GM12878 (cell line): Measurements from ENCODE around the gene MBD3. TPM values are rescaled to one million over a fixed set of nuclear protein-coding genes. Genes with fewer than 3 reads are reported as not detected.

ENCODE experiments used
- ATAC-seq: fragments of 200-7000 bp; cut with Tn5 transposase; 3 replicates; pipeline ENCODE4 v1.9.1; 2020; ENCODE audit warnings: mild to moderate bottlenecking, moderate library complexity
- BruUV-seq: library from RNA; stranded (reverse); fragments of 400-500 nt; replicated peaks from 2 replicates; lab custom pipeline; 2021; lab: Mats Ljungman, UMichigan
- CTCF ChIA-PET: fragments of 300-600 bp; sonication (Branson Sonifier 250); formaldehyde crosslinking; extraction: SDS; loops from one replicate; lab custom pipeline; 2021; ENCODE audit warnings: inconsistent platforms; lab: Yijun Ruan, JAX
- POLR2A ChIA-PET: fragments of 350-600 bp; formaldehyde crosslinking; extraction: SDS; loops from one replicate; lab custom pipeline; 2021; ENCODE audit warnings: inconsistent platforms; lab: Charles Lee
- RAD21 ChIA-PET: fragments of 300-600 bp; sonication (Branson Sonifier 250); formaldehyde crosslinking; loops from one replicate; lab custom pipeline; 2023; ENCODE audit warnings: antibody characterized with exemption; ENCODE audit not compliant: unreplicated experiment; lab: Charles Lee
- SMC1A ChIA-PET: fragments of 300-600 bp; sonication (Branson Sonifier 250); formaldehyde crosslinking; loops from one replicate; lab custom pipeline; 2023; ENCODE audit not compliant: unreplicated experiment, uncharacterized antibody; lab: Charles Lee
- DNase-seq: peaks from one replicate; pipeline ENCODE4 v3.0.0-alpha.2; 2011; ENCODE audit warnings: low read depth, low spot score
- FAIRE-seq: peaks from 3 replicates; lab custom pipeline; 2011; peaks lifted over from hg19 to GRCh38; lab: Jason Lieb, UNC
- H2AFZ ChIP-seq: 2 replicates; pipeline ENCODE4 v1.6.0; 2011; ENCODE audit warnings: low read depth, low read length, control low read depth; ENCODE audit not compliant: control insufficient read depth
- H3K27ac ChIP-seq: 2 replicates; pipeline ENCODE4 v1.5.1; 2011; ENCODE audit warnings: control low read depth; ENCODE audit not compliant: control insufficient read depth, insufficient read depth
- H3K27me3 ChIP-seq, 2 experiments: replicated peaks in 1 of 2; 2 replicates each; pipeline versions ENCODE4 v1.6.0 to v1.6.1; 2011; ENCODE audit warnings: low read length in 1 of 2; ENCODE audit not compliant: control insufficient read depth in 2 of 2, insufficient read depth in 2 of 2
- H3K36me3 ChIP-seq, 2 experiments: 2 replicates each; pipeline ENCODE4 v1.5.1; 2011; ENCODE audit warnings: low read length in 1 of 2; ENCODE audit not compliant: control insufficient read depth in 2 of 2, insufficient read depth in 2 of 2
- H3K4me1 ChIP-seq: 2 replicates; pipeline ENCODE4 v1.6.1; 2011; ENCODE audit warnings: mild to moderate bottlenecking, low read length, moderate library complexity, mixed read lengths; ENCODE audit not compliant: control insufficient read depth, insufficient read depth
- H3K4me2 ChIP-seq: 2 replicates; pipeline ENCODE4 v1.6.0; 2011; ENCODE audit warnings: control low read depth; ENCODE audit not compliant: control insufficient read depth, insufficient read depth
- H3K4me3 ChIP-seq: fragments of 200-600 bp; sonication (generic); 2 replicates; pipeline ENCODE4 v1.5.1; 2016
- H3K79me2 ChIP-seq: 2 replicates; pipeline ENCODE4 v1.6.0; 2011; ENCODE audit warnings: low read length; ENCODE audit not compliant: control insufficient read depth, insufficient read depth
- H3K9ac ChIP-seq: 2 replicates; pipeline ENCODE4 v1.8.0; 2011; ENCODE audit warnings: low read length, control low read depth, mixed read lengths; ENCODE audit not compliant: control insufficient read depth, insufficient read depth
- H3K9me3 ChIP-seq: replicated peaks from 3 replicates; pipeline ENCODE4 v1.5.1; 2011; ENCODE audit warnings: mild to moderate bottlenecking, low read length; ENCODE audit not compliant: control insufficient read depth, insufficient read depth
- H4K20me1 ChIP-seq: 2 replicates; pipeline ENCODE4 v1.6.0; 2011; ENCODE audit not compliant: control insufficient read depth, insufficient read depth
- EZH2 ChIP-seq: IDR thresholded peaks from 2 replicates; pipeline ENCODE4 v1.6.1; 2012; ENCODE audit warnings: low read depth, mild to moderate bottlenecking, control low read depth, inconsistent platforms, low read length, borderline replicate concordance; ENCODE audit not compliant: control insufficient read depth
- RELB ChIP-seq: fragments of 450-650 bp; IDR thresholded peaks from 2 replicates; pipeline ENCODE4 v1.6.1; 2017; ENCODE audit warnings: low read depth, mild to moderate bottlenecking, moderate library complexity
- STAT3 ChIP-seq: IDR thresholded peaks from 2 replicates; pipeline ENCODE4 v1.6.1; 2011; ENCODE audit warnings: low read depth, low read length, improper control_type of control experiment
- YBX1 ChIP-seq: fragments of 450-650 bp; IDR thresholded peaks from 2 replicates; pipeline ENCODE4 v1.6.1; 2016; ENCODE audit warnings: antibody characterized with exemption
- ZZZ3 ChIP-seq: IDR thresholded peaks from 2 replicates; pipeline ENCODE4 v1.6.1; 2011; ENCODE audit warnings: low read depth; ENCODE audit not compliant: control insufficient read depth, insufficient read length
- WGBS: methylation state at CpG from one replicate; pipeline ENCODE4 v1.1.6; 2016; ENCODE audit warnings: low lambda C conversion rate; ENCODE audit not compliant: insufficient replicate concordance, insufficient coverage; ENCODE audit errors: missing lambda C conversion rate; 5-methylcytosine and 5-hydroxymethylcytosine counted together
- in situ Hi-C: fragments of 300-500 bp; cut with MboI; formaldehyde crosslinking; loops from 9 replicates; pipeline ENCODE4 v1.14.3; 2018; ENCODE audit warnings: mixed read lengths
- intact Hi-C: fragments of 100-400 bp; cut with micrococcal nuclease; formaldehyde crosslinking; loops from one replicate; pipeline ENCODE4 v1.14.2; 2022; ENCODE audit not compliant: unreplicated experiment
- polyA plus RNA-seq, 11 experiments: library from polyadenylated mRNA; depleted of rRNA in 4 of 11; unstranded in 6 of 11; stranded (reverse) in 5 of 11; fragments of >200 nt; fragmentation: Nextera tagmentation in 4 of 11; fragmentation: Illumina TruSeq in 1 of 11; extraction: Ambion mirVana in 4 of 11; extraction: Trizol in 1 of 11; gene quantifications; 1 replicate in 1 of 11; 2 replicates in 10 of 11; pipeline versions ENCODE4 v1.2.1 to v1.2.3, GENCODE V29; 2011 to 2016; ENCODE audit warnings: inconsistent platforms in 2 of 11, missing spikeins in 2 of 11, low read depth in 1 of 11
- total RNA-seq, 4 experiments: library from RNA; depleted of rRNA in 3 of 4; stranded (reverse); fragments of >200 nt in 3 of 4; fragmentation: Illumina TruSeq in 1 of 4; extraction: Trizol in 1 of 4; gene quantifications; 2 replicates each; pipeline versions ENCODE4 v1.2.1 to v1.2.3, GENCODE V29; 2013 to 2021
- TF ChIP-seq, protein P1 (sequence below): fragments of 450-650 bp; IDR thresholded peaks from 2 replicates; pipeline ENCODE4 v1.6.1; 2017; ENCODE audit warnings: mild to moderate bottlenecking, moderate library complexity

MBD3 gene
- total and polyA plus RNA-seq, 10 of the 15 experiments (the other 5 are each of a cell fraction or from before 2014, with no cell fraction given) = 0.13 to 107 (median 21.9) TPM

DNA sequence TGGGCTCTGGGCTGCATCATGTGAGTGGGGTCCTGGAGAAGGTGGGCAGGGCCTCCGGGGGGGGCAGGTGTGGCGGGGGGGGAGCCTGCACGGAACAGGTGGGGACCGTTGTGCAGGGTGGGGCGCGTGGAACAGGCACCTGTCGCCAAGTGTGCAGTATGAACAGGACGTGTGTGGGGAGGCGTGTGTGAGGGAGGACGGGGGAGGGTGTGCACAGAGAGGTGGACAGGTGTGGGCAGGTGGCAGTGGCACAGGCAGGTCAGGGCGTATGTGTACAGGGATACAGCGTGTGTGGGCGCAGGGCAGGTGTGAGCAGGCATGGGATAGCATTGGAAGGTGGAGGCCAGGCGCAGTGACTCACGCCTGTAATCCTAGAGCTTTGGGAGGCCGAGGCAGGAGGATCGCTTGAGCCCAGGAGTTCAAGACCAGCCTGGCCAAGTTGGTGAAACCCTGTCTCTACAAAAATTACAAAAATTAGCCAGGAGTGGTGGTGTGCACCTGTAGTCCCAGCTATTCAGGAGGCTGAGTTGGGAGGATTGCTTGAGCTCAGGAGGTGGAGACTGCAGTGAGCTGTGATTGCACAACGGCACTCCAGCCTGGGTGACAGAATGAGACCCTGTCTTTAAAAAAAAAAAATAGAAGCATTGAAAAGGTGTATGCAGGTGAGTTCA, 65.6 kb downstream of the MBD3 start:
- FAIRE-seq (no peak), DNase-seq (no peak), ATAC-seq (no peak)
- intact Hi-C loops (no loop called here), in situ Hi-C loops (no loop called here)
- H3K4me3 ChIP-seq = no peak overlapping the region
- H3K9ac ChIP-seq = no peak overlapping the region
- no peak for TF ChIP-seq RELB
- TF ChIP-seq, protein P1, sequence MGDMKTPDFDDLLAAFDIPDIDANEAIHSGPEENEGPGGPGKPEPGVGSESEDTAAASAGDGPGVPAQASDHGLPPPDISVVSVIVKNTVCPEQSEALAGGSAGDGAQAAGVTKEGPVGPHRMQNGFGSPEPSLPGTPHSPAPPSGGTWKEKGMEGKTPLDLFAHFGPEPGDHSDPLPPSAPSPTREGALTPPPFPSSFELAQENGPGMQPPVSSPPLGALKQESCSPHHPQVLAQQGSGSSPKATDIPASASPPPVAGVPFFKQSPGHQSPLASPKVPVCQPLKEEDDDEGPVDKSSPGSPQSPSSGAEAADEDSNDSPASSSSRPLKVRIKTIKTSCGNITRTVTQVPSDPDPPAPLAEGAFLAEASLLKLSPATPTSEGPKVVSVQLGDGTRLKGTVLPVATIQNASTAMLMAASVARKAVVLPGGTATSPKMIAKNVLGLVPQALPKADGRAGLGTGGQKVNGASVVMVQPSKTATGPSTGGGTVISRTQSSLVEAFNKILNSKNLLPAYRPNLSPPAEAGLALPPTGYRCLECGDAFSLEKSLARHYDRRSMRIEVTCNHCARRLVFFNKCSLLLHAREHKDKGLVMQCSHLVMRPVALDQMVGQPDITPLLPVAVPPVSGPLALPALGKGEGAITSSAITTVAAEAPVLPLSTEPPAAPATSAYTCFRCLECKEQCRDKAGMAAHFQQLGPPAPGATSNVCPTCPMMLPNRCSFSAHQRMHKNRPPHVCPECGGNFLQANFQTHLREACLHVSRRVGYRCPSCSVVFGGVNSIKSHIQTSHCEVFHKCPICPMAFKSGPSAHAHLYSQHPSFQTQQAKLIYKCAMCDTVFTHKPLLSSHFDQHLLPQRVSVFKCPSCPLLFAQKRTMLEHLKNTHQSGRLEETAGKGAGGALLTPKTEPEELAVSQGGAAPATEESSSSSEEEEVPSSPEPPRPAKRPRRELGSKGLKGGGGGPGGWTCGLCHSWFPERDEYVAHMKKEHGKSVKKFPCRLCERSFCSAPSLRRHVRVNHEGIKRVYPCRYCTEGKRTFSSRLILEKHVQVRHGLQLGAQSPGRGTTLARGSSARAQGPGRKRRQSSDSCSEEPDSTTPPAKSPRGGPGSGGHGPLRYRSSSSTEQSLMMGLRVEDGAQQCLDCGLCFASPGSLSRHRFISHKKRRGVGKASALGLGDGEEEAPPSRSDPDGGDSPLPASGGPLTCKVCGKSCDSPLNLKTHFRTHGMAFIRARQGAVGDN = no peak
- no peak for TF ChIP-seq STAT3
- TF ChIP-seq YBX1 = no peak
- TF ChIP-seq EZH2 = no peak
- no peak for TF ChIP-seq ZZZ3
- ChIA-PET POLR2A (no interaction called here), RAD21 (no interaction called here), CTCF (no interaction called here), SMC1A (no interaction called here)
- no peak overlapping the region for H3K27ac ChIP-seq
- no peaks in the 10 kb centered on the region for H3K9me3 ChIP-seq
- no peaks in the 10 kb centered on the region for H3K4me1 ChIP-seq
- no TSS peak for BruUV-seq
- peaks cover 0 to 2% of the 10 kb centered on the region in 2 experiments; a peak in 3 of 4 replicates for H3K27me3 ChIP-seq
- no peak overlapping the region for H2AFZ ChIP-seq
- H3K4me2 ChIP-seq = no peak overlapping the region
- H3K79me2 ChIP-seq = no peaks in the 10 kb centered on the region
- H4K20me1 ChIP-seq = no peaks in the 10 kb centered on the region
- 35% methylated on average over 17 of the region's 18 CpGs for WGBS
- H3K36me3 ChIP-seq = no peaks in the 10 kb centered on the region
